ENCODE results near the gene THOC2.
"Not testable (repeated sequence)": the region's sequence is repeated elsewhere in the genome, so short reads cannot be mapped to it uniquely, and the experiment has no call there.

The THOC2 gene

DNA sequence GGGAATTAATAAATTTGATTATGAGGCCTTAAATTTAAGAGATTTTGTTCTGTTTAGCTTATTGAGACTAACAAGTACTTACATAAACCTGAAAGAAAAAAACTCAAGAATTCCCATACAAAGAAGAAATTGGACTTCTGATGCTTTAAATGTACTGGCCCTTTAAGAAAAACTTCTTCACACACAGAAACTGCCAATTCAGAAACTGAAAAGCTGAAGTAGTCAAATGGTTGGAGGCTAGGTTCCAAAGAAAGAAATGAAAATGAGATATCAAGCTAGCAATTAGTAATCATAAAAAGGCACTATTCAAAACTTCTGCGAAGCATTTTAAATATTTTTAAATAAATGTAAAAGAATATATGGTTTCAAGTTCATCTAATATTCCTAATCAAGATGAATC, 151.3 kb downstream of the THOC2 start:
- FAIRE-seq (no peak), DNase-seq (ENCODE audit: insufficient read length, low spot score) (no peak)
- no peak for TF ChIP-seq POLR2A (IDR thresholded peaks at IDR 0.05; ENCODE audit: low read depth, low read length)

GRCh38 chrX:123580792-123581191, 152.1 kb downstream of the THOC2 start:
- no peak for TF ChIP-seq POLR2A (IDR thresholded peaks at IDR 0.05; ENCODE audit: low read depth, low read length)
- FAIRE-seq, result no peak
- DNase-seq (ENCODE audit: insufficient read length, low spot score), result no peak

- FAIRE-seq; DNase-seq (ENCODE audit: insufficient read length, low spot score): not testable (repeated sequence)
Measured at GRCh38 chrX:123574027-123574426, 158.8 kb downstream of the THOC2 start.

- TF ChIP-seq POLR2A (IDR thresholded peaks at IDR 0.05; ENCODE audit: low read depth, low read length), result no peak
- DNase-seq (ENCODE audit: insufficient read length, low spot score) (no peak), FAIRE-seq (no peak)
Measured at GRCh38 chrX:123570011-123570590, 162.8 kb downstream of the THOC2 start.

- DNase-seq (ENCODE audit: insufficient read length, low spot score), result no peak
- no peak for FAIRE-seq
- TF ChIP-seq POLR2A (IDR thresholded peaks at IDR 0.05; ENCODE audit: low read depth, low read length), result no peak
Measured at GRCh38 chrX:123563167-123563566, 169.7 kb downstream of the THOC2 start.

- TF ChIP-seq POLR2A (IDR thresholded peaks at IDR 0.05; ENCODE audit: low read depth, low read length), result no peak
- no peak for FAIRE-seq
- no peak for DNase-seq (ENCODE audit: insufficient read length, low spot score)
Measured at GRCh38 chrX:123562342-123563146, 170.3 kb downstream of the THOC2 start.

DNA sequence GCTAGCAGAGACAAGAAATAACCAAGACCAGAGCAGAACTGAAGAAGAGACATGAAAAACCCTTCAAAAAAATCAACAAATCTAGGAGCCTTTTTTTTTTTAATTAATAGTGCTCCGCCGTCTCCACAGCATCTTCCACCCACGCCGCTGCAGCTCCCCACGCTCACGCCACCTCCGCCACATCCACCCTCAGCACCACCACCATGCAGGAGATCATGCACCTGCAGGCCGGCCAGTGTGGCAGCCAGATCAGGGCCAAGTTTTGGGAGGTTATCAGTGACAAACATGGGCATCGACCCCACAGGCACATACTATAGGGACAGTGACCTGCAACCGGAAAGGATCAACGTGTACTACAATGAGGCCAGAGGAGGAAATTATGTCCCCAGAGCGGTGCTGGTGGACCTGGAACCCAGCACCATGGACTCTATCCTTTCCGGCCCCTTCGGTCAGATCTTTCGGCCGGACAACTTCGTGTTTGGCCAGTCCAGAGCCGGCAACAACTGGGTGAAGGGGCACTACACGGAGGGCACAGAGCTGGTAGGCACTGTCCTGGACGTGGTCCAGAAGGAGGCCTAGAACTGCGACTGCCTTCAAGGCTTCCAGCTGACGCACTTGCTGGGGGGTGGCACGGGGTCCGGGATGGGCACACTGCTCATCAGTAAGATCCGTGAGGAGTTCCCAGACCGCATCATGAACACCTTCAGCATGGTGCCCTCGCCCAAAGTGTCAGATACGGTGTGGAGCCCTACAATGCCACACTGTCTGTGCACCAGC, 171.2 kb downstream of the THOC2 start:
- FAIRE-seq (no peak), DNase-seq (ENCODE audit: insufficient read length, low spot score) (no peak)
- TF ChIP-seq POLR2A (IDR thresholded peaks at IDR 0.05; ENCODE audit: low read depth, low read length), result no peak

DNA sequence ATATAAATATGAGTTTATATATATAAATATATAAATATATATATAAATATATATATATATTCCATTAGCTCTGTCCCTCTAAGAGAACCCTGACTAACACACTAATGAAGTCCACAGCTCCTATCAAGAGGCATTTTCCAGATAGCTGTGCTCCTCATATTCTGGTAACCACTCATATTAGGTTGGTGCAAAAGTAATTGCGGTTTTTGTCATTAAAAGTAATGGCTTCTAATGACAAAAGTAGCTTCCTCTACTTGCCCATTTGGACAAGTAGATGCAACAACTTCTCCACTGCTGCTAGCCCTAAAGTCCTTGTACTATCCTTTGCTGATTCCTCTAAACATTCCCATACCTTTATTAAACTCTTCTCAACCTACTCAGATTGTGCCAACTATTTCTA, 182.0 kb downstream of the THOC2 start:
- FAIRE-seq (no peak), DNase-seq (ENCODE audit: insufficient read length, low spot score) (no peak)
- no peak for TF ChIP-seq POLR2A (IDR thresholded peaks at IDR 0.05; ENCODE audit: low read depth, low read length)
